Memory B cell (primary cell): ENCODE measurements around the gene OPCML.

Source experiments
- ATAC-seq: fragments of 150-1000 bp; cut with Tn5 transposase; 2 replicates; pipeline ENCODE4 v1.10.0; 2021; ENCODE audit warnings: low read depth, mild to moderate bottlenecking, moderate library complexity
- DNase-seq, 2 donors: peaks; one replicate each; pipeline ENCODE4 v3.0.0; 2022; ENCODE audit warnings: low spot score in 2 of 2
- H3K27ac Mint-ChIP-seq: one replicate; pipeline ENCODE4 v1.8.0; 2022; ENCODE audit warnings: mild to moderate bottlenecking, moderate library complexity, mixed read lengths
- H3K27me3 Mint-ChIP-seq: one replicate; pipeline ENCODE4 v1.8.0; 2022; ENCODE audit warnings: mixed read lengths
- H3K36me3 Mint-ChIP-seq: one replicate; pipeline ENCODE4 v1.8.0; 2022; ENCODE audit warnings: mild to moderate bottlenecking, mixed read lengths
- H3K4me1 Mint-ChIP-seq: one replicate; pipeline ENCODE4 v1.8.0; 2022; ENCODE audit warnings: mixed read lengths
- H3K4me3 Mint-ChIP-seq: one replicate; pipeline ENCODE4 v1.8.0; 2022; ENCODE audit warnings: mild to moderate bottlenecking, moderate library complexity, mixed read lengths
- H3K9me3 Mint-ChIP-seq: one replicate; pipeline ENCODE4 v1.8.0; 2022; ENCODE audit warnings: mixed read lengths

The OPCML gene

DNA sequence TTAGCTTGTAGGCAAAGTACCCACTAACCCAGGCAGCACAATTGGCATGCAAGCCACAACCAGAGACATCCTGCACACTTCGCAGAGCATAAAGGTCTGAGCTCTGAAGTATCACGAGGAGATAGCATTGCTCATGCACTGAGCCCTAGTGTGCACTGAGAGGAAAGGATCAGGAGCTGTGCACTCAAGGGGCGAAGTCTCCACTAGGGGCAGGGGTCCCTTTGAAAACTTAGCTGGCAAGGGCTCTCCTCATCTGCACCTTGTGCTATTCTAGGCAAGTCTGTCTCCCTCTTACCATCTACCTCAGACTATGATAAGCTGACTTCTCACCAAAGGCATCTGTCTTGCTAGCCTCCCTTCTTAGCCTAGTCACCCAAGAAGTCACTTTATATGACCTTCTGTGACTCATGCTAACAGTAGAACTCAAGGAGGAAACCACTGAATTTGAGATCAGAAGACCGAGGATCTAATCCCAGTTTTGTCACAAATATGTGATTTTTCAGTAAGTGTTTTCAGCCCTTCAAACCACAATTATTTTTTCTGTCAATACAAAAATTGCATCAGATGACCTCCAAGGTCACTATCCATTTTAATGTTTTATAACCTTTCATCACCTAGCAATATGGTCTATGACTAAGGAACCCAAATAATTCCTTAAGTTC is 1083.8 kb downstream of the OPCML start:
- Mint-ChIP-seq H3K27me3 (peaks cover 3% of the 10 kb centered on the region), H3K27ac (no peak overlapping the region), H3K36me3 (peaks cover 1% of the 10 kb centered on the region), H3K9me3 (peaks cover 8% of the 10 kb centered on the region), H3K4me3 (no peak overlapping the region), H3K4me1 (no peaks in the 10 kb centered on the region)
- ATAC-seq (no peak), DNase-seq (no peak)

DNA sequence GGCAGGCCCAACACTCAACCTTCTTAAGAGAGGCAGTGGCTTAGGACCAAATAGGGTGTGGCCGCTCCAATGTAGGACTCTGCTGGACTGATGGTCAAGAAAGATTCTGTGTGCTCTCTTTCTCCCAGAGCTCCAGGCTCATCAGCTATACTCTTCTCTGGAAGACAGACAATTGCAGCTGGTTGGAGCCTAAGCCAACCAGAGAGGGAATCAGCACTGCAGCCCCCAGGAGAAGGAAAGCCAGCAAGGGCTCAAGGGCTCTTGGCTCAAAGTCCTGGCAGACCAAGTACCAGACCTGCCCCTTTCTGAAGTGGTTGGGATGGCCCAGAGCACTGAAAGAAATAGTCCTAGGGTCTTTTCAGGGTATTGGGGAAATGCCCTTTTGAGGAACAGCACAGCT is 1084.5 kb downstream of the OPCML start:
- no peak overlapping the region for H3K27ac Mint-ChIP-seq
- ATAC-seq (no peak), DNase-seq (no peak)

DNA sequence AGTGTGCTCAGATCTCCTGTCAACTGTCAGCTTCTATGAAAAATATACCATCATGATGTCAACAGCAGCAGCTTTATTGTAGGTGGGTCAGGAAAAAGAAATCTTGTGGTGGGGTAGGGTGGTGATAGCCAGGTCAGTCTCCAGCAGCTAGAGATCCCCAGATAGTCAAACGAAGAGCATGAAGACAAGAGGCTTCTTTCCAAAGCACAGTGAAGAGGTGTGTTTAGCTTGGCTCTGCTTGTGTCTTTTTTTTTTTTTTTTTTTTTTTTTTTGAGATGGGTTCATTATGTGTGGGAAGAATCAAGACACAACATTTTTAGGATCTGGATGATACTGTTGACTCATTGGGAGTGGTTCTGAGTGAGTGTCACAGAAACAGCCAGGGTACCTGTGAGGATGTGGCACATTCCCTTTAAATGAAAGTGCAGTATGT is 1086.4 kb downstream of the OPCML start:
- H3K27ac Mint-ChIP-seq, result no peak overlapping the region
- H3K36me3 Mint-ChIP-seq, result no peaks in the 10 kb centered on the region
- H3K4me3 Mint-ChIP-seq, result no peak overlapping the region
- H3K27me3 Mint-ChIP-seq, result no peaks in the 10 kb centered on the region
- DNase-seq (no peak), ATAC-seq (no peak)
- peaks cover 4% of the 10 kb centered on the region for H3K9me3 Mint-ChIP-seq
- H3K4me1 Mint-ChIP-seq, result no peaks in the 10 kb centered on the region

More for the DNA sequence above, 1084.5 kb downstream of the OPCML start:
- Mint-ChIP-seq H3K4me3 (no peak overlapping the region), H3K4me1 (no peaks in the 10 kb centered on the region), H3K27me3 (peaks cover 3% of the 10 kb centered on the region), H3K9me3 (peaks cover 9% of the 10 kb centered on the region), H3K36me3 (peaks cover 1% of the 10 kb centered on the region)

DNA sequence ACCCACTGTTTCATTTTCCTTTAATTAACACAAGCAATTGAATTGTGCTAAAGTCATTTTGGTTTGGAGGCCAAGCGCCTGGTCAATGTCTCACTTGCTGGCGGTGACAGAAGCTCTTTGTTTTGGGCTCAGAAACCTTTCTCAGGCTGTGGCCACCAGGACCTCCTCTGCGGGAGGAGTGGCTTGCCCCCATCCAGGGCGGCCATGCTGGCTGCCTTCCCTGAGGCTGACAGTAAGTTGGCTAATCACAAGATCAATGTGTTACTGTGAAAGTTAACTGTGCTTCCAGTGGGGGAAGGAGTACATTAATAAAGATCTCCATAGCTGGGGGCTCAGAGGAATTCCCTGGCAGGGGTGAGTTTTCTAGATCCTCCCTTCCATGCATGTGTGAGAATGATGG is 1087.4 kb downstream of the OPCML start:
- no peak for ATAC-seq

DNA sequence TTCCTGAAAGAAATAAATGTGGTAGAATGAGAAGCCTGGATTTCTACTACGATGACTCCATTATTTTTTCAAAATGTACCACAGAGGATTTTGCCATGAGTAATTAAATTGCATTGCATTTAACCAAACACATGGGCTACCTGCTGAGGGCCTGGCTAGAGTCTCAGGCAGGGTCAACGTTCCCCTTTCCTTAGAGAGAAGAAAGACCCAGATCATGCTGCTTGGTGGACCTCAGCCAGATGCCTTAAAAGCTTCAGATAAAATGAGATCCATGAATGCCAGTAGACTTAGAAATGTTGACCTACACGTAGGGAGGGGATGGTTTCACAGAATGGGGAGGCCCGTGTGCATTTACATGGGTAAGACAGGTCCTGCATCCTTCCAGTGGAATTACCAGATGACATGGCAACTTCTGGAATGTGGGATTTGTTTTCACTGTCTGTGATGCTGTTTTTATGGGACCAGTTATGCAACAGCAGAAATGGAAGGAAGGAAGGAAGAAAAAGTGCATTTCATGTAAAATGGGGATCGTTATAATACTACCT is 1092.5 kb downstream of the OPCML start:
- Mint-ChIP-seq H3K27ac (no peak overlapping the region), H3K9me3 (peaks cover 11% of the 10 kb centered on the region), H3K36me3 (no peaks in the 10 kb centered on the region), H3K4me1 (no peaks in the 10 kb centered on the region), H3K27me3 (no peaks in the 10 kb centered on the region), H3K4me3 (no peak overlapping the region)
- ATAC-seq, result no peak
- DNase-seq, result no peak

More for the DNA sequence above, 1087.4 kb downstream of the OPCML start:
- H3K9me3 Mint-ChIP-seq, result peaks cover 6% of the 10 kb centered on the region
- H3K27me3 Mint-ChIP-seq, result no peaks in the 10 kb centered on the region
- H3K36me3 Mint-ChIP-seq, result no peaks in the 10 kb centered on the region
- no peak overlapping the region for H3K4me3 Mint-ChIP-seq
- H3K27ac Mint-ChIP-seq, result no peak overlapping the region
- no peak for DNase-seq
- H3K4me1 Mint-ChIP-seq, result no peaks in the 10 kb centered on the region

DNA sequence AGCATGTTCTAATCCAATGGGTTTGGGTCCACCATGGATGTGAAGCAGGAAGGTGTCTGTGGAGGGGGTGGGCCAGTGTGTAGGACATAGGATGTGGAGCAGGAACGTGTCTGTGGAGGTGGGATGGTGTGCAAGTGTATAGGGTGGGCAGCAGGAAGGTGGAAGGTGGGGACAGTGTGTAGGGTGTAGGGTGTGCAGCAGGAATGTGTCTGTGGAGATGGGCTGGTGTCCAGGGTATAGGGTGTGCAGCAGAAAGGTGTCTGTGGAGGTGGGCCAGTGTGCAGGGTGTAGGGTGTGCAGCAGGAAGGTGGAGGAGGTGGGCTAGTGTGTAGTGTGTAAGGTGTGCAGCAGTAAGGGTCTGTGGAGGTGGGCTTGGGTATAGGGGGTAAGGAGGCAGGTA is 1093.9 kb downstream of the OPCML start:
- H3K4me1 Mint-ChIP-seq, result no peaks in the 10 kb centered on the region
- ATAC-seq (no peak), DNase-seq (no peak)
- no peak overlapping the region for H3K4me3 Mint-ChIP-seq
- no peaks in the 10 kb centered on the region for H3K27me3 Mint-ChIP-seq
- H3K36me3 Mint-ChIP-seq, result no peaks in the 10 kb centered on the region
- no peak overlapping the region for H3K27ac Mint-ChIP-seq
- peaks cover 11% of the 10 kb centered on the region for H3K9me3 Mint-ChIP-seq

DNA sequence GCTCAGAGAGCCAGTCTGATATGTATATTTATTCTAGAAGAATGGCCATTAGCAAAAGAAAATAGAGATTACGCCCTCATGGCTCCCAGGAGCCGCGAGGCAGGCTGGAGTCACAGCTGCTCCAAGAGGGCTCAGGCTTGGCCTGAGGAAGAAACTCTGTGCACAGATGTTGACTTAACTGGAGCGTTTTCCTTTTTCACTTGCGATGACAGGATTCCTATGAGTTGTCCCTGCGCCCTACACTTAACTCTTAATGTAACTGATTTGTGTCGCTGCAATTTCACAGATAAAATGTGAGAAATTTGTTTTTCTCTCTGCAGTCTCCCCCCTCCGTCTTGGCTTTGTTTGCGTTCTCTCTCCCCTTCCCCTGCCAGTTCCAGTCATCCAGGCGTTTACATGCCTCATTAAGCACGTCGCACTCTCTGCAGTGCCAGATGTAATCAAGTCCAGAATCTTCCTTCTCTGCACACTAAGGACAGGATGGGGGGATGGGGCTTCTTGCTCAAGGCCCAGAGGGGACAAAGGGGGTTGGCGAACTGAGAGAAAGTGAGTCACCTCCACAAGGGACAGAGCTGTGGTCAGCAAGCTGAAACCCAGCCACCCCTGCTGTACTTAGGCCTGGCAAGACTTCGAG is 1101.8 kb downstream of the OPCML start:
- H3K4me1 Mint-ChIP-seq, result no peaks in the 10 kb centered on the region
- no peak overlapping the region for H3K4me3 Mint-ChIP-seq
- H3K27me3 Mint-ChIP-seq, result no peaks in the 10 kb centered on the region
- ATAC-seq, result no peak
- no peak overlapping the region for H3K27ac Mint-ChIP-seq
- DNase-seq, result no peak
- peaks cover 8% of the 10 kb centered on the region for H3K9me3 Mint-ChIP-seq
- no peaks in the 10 kb centered on the region for H3K36me3 Mint-ChIP-seq

DNA sequence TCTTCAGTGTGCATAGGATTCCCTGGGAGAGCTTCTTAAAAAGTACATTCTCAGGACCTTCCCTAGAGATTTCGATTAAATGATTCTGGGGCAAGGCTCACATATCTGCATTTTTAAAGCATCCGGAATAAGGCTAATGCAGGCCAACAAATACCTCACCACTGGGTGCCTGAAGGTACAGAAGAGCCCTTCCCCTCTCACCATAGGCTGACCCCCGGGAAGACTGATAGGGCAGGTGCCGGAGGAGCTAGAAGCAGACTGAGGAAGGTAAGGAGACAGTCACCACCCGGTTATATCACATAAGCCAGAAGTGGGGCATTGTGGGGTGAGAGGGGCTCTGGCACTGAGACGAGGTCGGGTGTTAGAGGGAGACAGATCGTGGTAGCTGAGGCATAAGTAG is 1102.6 kb downstream of the OPCML start:
- Mint-ChIP-seq H3K9me3 (peaks cover 7% of the 10 kb centered on the region), H3K27me3 (no peaks in the 10 kb centered on the region), H3K36me3 (no peaks in the 10 kb centered on the region), H3K4me1 (no peaks in the 10 kb centered on the region), H3K27ac (no peak overlapping the region), H3K4me3 (no peak overlapping the region)
- ATAC-seq (no peak), DNase-seq (no peak)

DNA sequence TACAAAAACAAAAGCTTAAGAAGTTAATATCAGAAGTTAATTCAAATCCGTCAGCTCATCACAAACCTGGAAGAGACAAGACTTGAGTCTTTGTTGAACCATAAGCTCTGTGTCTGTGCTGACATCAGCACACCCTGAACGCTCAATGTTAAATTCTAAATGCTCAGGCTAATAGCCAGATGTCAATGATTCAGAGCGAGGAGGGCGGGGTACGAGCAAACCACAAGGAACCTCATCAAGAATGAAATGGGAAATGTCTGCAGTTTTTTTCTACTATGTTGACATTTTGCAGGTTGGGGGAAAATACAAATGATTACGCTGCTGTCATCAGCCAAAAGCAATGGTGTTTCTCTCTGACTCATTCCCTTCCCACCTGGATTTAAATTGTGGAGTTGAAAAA is 1104.7 kb downstream of the OPCML start:
- no peaks in the 10 kb centered on the region for H3K4me1 Mint-ChIP-seq
- ATAC-seq (no peak), DNase-seq (no peak)
- H3K27ac Mint-ChIP-seq, result no peak overlapping the region
- peaks cover 4% of the 10 kb centered on the region for H3K9me3 Mint-ChIP-seq
- H3K36me3 Mint-ChIP-seq, result no peaks in the 10 kb centered on the region
- H3K27me3 Mint-ChIP-seq, result no peaks in the 10 kb centered on the region
- H3K4me3 Mint-ChIP-seq, result no peak overlapping the region

DNA sequence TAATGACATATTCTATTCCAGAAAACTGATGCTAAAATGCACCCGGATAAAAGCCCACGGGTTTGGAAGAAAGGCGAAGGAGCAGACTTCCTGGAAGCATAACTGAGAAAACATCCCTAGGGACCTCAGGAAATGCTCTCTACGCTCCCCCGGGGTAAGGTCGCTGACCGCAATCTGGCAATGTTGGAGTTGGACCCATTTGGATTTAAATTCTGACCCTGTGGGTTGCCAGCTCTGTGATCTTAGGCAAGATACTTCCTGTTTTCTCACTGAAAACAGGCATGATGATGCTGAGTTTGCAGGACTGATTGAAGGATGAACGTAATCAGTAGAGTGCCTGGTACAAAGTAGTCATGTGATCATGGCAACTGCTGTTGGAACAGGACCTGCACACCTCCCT is 1107.9 kb downstream of the OPCML start:
- H3K4me3 Mint-ChIP-seq, result no peak overlapping the region
- peaks cover 2% of the 10 kb centered on the region for H3K27me3 Mint-ChIP-seq
- peaks cover 5% of the 10 kb centered on the region for H3K9me3 Mint-ChIP-seq
- no peak overlapping the region for H3K27ac Mint-ChIP-seq
- no peaks in the 10 kb centered on the region for H3K36me3 Mint-ChIP-seq
- H3K4me1 Mint-ChIP-seq, result no peaks in the 10 kb centered on the region
- ATAC-seq, result no peak
- DNase-seq, result no peak

DNA sequence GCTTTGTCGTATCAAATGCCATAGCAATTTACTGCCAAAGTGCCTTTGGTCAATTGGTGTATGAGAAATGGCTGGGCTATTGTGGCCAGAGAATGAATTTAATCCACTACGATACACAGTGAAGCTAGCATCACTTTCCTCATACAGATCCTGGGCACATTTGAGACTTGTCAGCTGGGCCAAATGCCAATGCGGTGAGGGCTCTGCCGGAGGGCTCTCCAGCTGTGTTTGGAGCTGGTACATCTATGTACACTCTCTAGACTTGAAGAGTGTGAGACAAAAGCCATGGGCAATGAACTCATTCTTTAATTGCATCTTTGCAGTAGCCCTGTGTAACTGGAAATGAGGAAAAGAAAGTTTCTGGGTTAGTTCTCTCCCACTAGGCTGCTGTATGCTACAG is 1109.0 kb downstream of the OPCML start:
- H3K4me1 Mint-ChIP-seq, result no peaks in the 10 kb centered on the region
- ATAC-seq, result no peak
- H3K27ac Mint-ChIP-seq, result no peak overlapping the region
- no peak for DNase-seq
- no peak overlapping the region for H3K4me3 Mint-ChIP-seq
- H3K36me3 Mint-ChIP-seq, result no peaks in the 10 kb centered on the region
- H3K9me3 Mint-ChIP-seq, result peaks cover 1% of the 10 kb centered on the region
- peaks cover 2% of the 10 kb centered on the region for H3K27me3 Mint-ChIP-seq

DNA sequence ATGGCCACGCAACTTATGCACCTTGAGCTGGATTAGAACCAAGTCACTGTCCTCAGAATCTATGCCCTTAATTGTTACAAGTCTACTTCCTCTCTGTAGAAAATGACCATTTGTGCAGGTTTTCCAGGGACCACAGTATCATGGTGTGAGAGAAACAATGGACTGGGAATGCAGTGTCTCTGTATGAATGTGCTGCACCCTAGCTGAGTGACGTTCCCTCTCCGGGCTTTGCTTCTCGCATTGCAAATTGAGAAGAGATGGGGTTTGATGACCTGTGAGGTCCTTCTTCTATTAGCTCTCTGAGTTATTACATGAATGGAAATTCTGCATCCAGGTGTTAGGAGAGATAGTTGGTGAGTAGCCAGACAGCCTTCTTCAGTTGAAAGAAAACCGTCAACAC is 1109.6 kb downstream of the OPCML start:
- peaks cover 1% of the 10 kb centered on the region for H3K9me3 Mint-ChIP-seq
- no peak overlapping the region for H3K27ac Mint-ChIP-seq
- no peak overlapping the region for H3K4me3 Mint-ChIP-seq
- no peak for DNase-seq
- peaks cover 2% of the 10 kb centered on the region for H3K27me3 Mint-ChIP-seq
- ATAC-seq, result no peak
- no peaks in the 10 kb centered on the region for H3K36me3 Mint-ChIP-seq
- no peaks in the 10 kb centered on the region for H3K4me1 Mint-ChIP-seq

DNA sequence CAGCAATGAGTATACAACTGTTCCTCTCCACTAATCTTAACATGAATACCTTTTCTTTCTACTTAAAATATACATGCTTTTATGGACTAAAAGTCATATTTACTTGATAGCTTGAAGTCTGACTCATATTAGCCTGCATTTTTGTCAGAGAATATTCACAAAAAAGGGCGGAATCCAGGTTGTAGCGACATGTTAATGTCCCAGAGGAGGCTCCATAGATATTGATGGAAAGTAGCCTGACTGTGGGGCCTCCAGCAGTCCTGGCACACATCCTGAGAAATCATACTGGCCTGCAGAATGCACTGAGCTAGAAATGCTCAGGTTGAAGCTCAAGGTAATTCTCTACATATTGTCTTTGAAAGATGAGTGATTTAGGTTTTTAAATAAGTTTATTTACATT is 1110.7 kb downstream of the OPCML start:
- DNase-seq, result no peak
- no peak overlapping the region for H3K27ac Mint-ChIP-seq
- H3K4me1 Mint-ChIP-seq, result no peaks in the 10 kb centered on the region
- no peaks in the 10 kb centered on the region for H3K36me3 Mint-ChIP-seq
- H3K27me3 Mint-ChIP-seq, result peaks cover 2% of the 10 kb centered on the region
- no peak for ATAC-seq
- peaks cover 1% of the 10 kb centered on the region for H3K9me3 Mint-ChIP-seq
- H3K4me3 Mint-ChIP-seq, result no peak overlapping the region

DNA sequence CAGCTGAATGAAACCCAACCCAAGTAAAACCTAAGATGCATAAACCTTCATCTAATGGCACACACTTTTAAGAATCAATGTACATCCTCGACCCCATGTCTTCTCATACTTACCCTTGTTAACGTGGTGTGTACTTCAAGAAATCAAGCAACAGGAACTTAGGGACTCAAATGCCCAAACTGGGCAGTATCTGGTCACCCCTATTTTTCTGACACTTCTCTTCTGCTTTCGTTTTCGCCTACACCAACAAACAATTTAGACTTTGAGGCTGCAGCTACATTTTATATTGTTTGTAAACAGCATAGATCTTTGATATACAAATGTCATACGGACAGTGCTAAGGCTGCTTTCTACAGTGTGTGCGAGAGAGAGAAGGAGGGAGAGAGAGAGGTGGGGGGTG is 1117.8 kb downstream of the OPCML start:
- Mint-ChIP-seq H3K4me3 (no peak overlapping the region), H3K9me3 (peaks cover 3% of the 10 kb centered on the region), H3K27me3 (no peaks in the 10 kb centered on the region), H3K4me1 (no peaks in the 10 kb centered on the region), H3K36me3 (no peaks in the 10 kb centered on the region), H3K27ac (no peak overlapping the region)
- DNase-seq (no peak), ATAC-seq (no peak)

DNA sequence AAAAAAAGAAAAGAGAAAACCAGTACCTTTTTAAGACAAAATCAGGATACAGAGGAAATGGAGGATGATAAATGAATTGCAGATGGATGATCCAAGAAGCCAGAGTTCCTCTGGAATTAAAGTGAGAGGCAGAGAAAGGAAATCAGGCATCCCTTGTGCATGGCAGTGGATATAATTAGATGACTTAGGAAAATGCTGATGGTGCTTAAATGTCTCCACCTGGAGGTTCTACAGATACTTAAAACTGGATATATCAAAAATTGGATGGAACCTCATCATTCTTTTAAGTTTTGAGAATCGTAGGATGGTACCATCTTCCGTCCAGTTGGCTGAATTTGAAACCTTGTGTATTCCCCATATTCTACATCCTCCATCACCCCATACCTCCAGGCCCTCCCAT is 1121.9 kb downstream of the OPCML start:
- no peaks in the 10 kb centered on the region for H3K36me3 Mint-ChIP-seq
- ATAC-seq, result no peak
- H3K27me3 Mint-ChIP-seq, result no peaks in the 10 kb centered on the region
- DNase-seq, result no peak
- no peak overlapping the region for H3K27ac Mint-ChIP-seq
- H3K4me3 Mint-ChIP-seq, result no peak overlapping the region
- H3K4me1 Mint-ChIP-seq, result no peaks in the 10 kb centered on the region
- peaks cover 11% of the 10 kb centered on the region for H3K9me3 Mint-ChIP-seq
